ENCODE data around the gene MAP1B.

MAP1B gene

GRCh38 chr5:72180925-72181324 lies 73.7 kb downstream of the MAP1B start:
- DNase-seq (ENCODE audit: low spot score), result no peak

GRCh38 chr5:72182686-72183085 lies 75.4 kb downstream of the MAP1B start:
- no peak for DNase-seq (ENCODE audit: low spot score)
- in situ Hi-C loops (cut with MboI; ENCODE audit: low pct_unique_long_range_greater_than_20kb, low sequenced_read_pairs, unreplicated experiment), result no loop called here
- TF ChIP-seq CTCF (IDR thresholded peaks at IDR 0.05; ENCODE audit: extremely low read depth, insufficient read depth, missing control alignments), result no peak

More at GRCh38 chr5:72180925-72181324, 73.7 kb downstream of the MAP1B start:
- TF ChIP-seq CTCF (IDR thresholded peaks at IDR 0.05; ENCODE audit: extremely low read depth, insufficient read depth, missing control alignments), result no peak
- in situ Hi-C loops (cut with MboI; ENCODE audit: low pct_unique_long_range_greater_than_20kb, low sequenced_read_pairs, unreplicated experiment), result no loop called here

- TF ChIP-seq CTCF (IDR thresholded peaks at IDR 0.05; ENCODE audit: extremely low read depth, insufficient read depth, missing control alignments), result no peak
- in situ Hi-C loops (cut with MboI; ENCODE audit: low pct_unique_long_range_greater_than_20kb, low sequenced_read_pairs, unreplicated experiment), result no loop called here
- no peak for DNase-seq (ENCODE audit: low spot score)
These were observed 75.8 kb downstream of the MAP1B start for GRCh38 chr5:72183101-72183520.

GRCh38 chr5:72184408-72184807 lies 77.1 kb downstream of the MAP1B start:
- DNase-seq (ENCODE audit: low spot score), result no peak
- in situ Hi-C loops (cut with MboI; ENCODE audit: low pct_unique_long_range_greater_than_20kb, low sequenced_read_pairs, unreplicated experiment), result no loop called here
- TF ChIP-seq CTCF (IDR thresholded peaks at IDR 0.05; ENCODE audit: extremely low read depth, insufficient read depth, missing control alignments), result no peak

- TF ChIP-seq CTCF (IDR thresholded peaks at IDR 0.05; ENCODE audit: extremely low read depth, insufficient read depth, missing control alignments), result no peak
- in situ Hi-C loops (cut with MboI; ENCODE audit: low pct_unique_long_range_greater_than_20kb, low sequenced_read_pairs, unreplicated experiment), result no loop called here
- no peak for DNase-seq (ENCODE audit: low spot score)
These were observed 78.4 kb downstream of the MAP1B start for GRCh38 chr5:72185496-72186329.

GRCh38 chr5:72187388-72188075 lies 80.3 kb downstream of the MAP1B start:
- TF ChIP-seq CTCF (IDR thresholded peaks at IDR 0.05; ENCODE audit: extremely low read depth, insufficient read depth, missing control alignments), result no peak
- in situ Hi-C loops (cut with MboI; ENCODE audit: low pct_unique_long_range_greater_than_20kb, low sequenced_read_pairs, unreplicated experiment), result no loop called here
- DNase-seq (ENCODE audit: low spot score), result no peak

Data from GM13977 (cell line).